Cortex of kidney (tissue), 1 donor: ENCODE data around the gene ATL2.
"Not testable (repeated sequence)": the region's sequence is repeated elsewhere in the genome, so short reads cannot be mapped to it uniquely, and the experiment has no call there.

Source experiments
- DNase-seq: peaks from one replicate; lab custom pipeline; 2025; lab: John Stamatoyannopoulos, UW

The ATL2 gene

DNA sequence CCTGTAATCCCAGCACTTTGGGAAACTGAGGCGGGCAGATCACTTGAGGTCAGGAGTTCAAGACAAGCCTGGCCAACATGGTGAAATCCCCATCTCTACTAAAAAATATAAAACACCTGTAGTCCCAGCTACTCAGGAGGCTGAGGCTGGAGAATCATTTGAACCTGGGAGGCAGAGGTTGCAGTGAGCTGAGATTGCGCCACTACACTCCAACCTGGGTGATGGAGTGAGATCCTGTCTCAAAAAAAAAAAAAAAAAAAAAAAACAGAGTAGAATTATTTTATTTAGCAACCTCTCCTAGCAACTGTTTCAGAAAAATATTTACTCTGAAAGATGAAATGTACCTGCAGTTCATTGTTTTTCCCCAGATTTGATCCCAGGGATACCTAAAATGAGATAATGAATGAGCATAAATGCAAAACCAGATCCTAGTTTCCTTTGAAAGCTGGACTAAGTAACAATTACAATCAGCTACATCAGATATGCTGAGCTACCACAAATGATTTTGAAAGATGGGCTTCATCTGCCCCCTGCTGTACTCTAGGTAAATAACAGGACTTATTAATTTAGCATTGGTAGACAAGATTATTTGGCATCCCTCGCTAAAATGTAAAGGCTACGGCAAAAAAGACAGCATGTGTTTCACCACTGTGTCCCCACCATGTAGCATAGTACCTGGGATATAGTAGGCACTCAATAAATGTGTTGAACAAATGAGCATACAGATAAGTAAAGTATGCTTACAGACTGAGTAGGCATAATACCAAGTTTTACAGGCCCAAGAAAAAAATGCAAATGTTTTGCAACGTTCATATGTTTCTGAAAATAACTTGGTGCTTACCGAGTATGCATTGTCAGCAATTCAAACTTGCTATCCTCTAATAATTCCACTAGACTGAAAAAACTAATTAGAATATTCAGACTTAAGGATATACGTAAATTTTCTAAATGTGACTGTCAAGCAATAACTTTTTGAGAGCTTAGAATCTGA is 102.5 kb downstream of the ATL2 start:
- no peak for DNase-seq

DNA sequence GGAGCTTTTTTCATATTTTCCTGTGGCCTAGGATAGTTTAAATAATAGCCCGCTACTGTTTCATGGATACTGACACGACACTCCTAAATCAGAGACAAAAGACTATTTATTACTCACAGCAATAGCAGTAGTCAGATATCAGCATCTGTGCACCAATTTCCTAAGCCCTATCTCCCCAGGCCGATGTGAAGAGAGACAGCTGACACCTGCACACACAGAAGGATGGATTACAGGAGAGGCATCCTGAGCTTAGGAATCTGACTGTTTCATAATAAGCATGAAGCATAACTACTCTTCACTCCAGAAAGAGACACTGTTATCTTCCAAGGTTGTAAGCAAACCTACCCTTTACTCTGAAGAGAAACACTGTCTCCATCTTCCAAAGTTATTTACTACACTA is 105.4 kb downstream of the ATL2 start:
- no peak for DNase-seq

DNA sequence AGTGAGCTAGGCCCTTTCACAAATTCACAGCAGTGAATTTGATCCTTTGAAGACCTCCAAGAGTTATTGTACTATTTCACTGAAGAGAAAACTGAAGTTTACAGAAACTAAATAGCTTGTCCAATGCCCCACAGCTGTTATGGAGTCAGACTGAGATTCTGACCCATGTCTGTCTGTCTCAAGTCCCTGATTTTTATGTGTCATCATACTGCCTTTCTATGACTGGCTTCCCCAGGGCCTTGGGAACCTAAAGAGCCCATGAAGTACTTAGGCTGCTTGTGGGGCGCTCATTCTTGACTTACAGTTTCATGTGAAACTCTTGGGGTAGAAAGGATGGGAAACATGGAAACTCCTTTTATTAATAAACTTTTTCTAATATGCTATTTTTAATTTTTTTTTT is 107.7 kb downstream of the ATL2 start:
- no peak for DNase-seq

DNA sequence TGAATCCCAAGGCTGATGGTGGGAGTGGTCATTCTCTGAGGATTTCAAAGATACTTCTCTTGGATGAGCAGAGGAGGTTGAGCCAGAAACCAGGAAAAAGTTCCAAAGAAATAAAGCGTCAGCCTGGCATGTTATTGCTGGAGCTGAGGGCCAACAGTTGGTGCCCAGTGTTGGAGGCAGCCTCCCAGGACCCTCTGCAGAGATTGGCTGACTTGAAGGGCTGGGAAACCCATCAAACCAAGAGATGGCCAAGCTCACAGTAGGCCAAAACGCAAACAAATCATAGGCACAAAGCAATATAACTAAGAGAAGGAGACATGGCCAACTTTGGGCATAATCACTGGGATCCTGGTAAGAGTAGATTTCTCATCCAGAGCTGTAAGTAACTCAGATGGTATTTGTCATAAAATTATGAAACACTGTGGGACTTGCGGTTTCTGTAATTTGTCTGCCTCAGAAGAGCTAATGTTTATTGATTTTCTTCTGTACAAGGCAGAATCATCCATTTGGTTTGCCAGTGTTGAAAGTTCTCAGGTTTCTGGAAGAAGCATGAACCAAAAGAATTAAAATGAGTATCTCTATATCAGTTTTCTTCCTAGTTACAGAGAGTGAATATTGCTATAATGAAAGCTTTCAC is 108.3 kb downstream of the ATL2 start:
- DNase-seq = no peak

DNA sequence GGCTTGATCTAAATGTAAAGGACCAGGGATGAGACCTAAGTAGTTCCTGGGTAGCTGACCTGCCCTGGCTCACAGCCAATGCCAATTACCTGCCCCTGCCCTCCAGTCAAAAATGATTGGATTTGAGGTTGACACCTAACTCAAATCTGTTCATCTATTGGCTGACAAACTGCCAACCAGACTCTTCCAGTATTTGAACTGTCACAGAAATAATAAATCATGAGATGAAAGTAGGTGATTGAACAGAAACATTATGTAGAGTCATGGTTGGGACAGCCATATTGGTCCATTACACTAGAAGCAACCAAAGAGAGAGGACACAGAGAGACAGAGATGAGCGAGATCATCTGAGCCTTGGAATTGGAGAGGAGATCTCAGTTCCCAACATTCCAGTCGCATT is 109.1 kb downstream of the ATL2 start:
- DNase-seq = no peak

DNA sequence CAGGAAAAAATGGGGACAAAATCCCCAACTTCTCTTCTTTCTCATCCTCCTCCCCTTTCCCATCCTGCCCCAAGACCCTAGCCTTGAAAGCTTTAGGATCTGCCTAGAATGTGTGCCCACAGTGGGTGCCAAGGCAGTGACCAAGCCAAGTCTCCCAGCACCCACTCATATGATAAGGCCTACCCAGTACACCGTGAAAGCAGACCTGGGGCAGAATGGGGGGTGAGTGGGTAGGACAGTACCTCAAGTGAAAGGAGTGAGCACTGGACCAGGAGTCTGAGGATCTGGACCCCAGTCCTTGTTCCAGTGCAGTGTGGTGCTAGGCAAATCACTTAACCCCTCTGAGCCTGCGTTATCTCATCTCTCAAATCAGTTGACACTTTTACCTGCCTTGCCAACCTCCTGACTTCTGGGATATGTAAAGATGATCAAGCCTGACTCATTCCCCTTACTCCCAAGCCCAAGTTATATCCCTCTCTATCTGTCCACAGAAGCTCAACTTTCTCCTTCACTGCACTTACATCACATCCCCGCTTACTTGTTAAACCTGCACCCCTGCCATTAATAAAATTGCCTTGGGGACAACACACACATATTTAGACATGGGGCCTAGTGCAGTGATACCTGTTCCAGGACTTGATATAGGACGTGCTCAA is 109.7 kb downstream of the ATL2 start:
- no peak for DNase-seq

DNA sequence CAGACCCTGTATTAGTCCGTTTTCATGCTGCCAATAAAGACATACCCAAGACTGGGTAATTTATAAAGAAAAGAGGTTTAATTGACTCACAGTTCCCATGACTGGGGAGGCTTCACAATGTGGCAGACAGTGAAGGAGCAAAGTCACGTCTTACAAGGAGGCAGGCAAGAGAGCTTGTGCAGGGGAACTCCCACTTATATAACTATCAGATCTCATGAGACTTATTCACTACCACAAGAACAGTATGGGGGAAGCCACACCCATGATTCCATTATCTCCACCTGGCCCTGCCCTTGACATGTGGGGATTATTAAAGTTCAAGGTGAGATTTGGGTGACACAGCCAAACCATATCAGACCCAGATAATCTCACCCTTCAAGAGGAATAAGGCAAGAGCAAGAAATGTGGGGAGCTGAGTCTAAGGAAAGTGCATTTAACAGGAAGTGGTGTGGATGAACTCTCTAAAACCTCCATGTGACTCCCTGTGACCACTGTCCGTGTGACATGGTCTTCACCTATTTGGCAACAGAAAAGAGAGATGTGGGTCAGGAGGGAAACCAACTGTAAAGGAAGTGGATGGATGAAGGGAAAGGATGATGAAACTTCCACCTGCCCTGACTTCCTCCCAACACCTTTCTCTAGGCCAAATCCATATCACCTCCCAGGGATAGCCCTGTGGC is 110.6 kb downstream of the ATL2 start:
- DNase-seq = no peak

DNA sequence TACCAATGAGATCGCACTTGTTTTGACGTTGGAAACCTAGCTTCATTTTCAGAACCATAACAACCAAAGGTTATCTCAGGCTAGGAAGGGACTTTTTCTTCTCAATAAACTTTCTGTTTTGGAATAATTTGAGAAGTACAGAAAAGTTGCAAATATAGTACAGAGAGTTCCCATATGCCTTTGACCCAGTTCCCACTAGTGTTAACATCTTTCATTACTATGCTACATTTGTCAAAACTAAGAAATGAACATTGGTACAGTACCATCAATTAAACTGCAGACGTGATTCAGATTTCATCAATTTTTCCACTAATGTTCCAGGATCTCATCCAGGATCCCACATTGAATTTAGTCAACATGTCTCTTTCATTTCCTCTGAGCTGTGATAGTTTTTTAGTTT is 111.6 kb downstream of the ATL2 start:
- no peak for DNase-seq

DNA sequence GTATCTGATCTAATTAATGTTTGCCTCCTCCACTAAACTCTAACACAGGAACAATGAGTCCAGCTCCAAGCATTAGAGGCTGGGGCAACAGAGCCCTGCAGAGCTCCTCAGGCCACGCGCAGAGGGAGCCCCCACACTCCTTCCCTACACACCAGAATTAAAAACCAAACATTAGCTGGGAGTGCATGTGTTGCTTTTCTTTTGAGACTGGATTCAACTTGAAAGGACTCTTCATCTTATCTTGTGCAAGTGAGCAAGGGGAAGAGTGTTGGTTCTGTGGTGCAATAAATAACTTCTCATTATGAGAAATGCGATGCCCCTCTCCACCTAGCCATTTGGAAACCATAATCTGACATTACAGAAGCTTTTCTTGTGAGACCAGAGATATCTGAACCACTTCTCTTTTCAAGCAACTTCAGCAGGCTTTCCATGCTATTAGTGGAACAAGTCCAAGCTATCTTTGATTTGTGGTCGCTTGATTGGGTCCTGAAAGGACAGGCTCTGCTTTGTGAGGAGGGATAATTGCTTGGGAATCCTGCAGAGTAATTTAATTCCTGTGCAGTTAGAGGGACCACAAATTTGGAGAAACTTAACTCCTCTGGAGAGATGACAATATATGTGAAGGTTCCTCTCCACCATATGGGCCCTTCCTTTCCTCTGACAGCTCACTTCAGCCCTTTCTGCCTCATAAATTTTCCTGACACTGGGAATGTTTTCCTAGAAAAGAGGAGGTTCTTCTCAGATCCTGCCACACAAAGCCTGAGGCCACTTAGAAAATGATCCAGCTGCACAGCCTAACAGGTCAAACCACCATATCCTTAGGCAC is 112.5 kb downstream of the ATL2 start:
- no peak for DNase-seq

DNA sequence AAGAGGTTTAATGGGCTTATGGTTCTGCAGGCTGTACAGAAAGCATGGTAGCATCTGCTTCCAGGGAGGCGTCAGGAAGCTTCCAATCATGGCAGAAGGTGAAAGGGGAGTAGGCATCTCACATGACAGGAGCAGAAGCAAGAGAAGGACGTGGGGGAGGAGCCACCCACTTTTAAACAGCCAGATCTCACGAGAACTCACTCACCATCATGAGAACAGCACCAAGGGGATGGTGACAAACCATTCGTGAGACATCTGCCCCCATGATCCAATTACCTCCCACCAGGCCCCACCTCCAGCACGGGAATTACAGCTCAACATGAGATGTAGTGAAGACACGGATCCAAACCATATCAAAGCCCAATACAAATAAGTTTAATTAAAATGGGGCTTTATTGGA is 113.8 kb downstream of the ATL2 start:
- DNase-seq = no peak

DNA sequence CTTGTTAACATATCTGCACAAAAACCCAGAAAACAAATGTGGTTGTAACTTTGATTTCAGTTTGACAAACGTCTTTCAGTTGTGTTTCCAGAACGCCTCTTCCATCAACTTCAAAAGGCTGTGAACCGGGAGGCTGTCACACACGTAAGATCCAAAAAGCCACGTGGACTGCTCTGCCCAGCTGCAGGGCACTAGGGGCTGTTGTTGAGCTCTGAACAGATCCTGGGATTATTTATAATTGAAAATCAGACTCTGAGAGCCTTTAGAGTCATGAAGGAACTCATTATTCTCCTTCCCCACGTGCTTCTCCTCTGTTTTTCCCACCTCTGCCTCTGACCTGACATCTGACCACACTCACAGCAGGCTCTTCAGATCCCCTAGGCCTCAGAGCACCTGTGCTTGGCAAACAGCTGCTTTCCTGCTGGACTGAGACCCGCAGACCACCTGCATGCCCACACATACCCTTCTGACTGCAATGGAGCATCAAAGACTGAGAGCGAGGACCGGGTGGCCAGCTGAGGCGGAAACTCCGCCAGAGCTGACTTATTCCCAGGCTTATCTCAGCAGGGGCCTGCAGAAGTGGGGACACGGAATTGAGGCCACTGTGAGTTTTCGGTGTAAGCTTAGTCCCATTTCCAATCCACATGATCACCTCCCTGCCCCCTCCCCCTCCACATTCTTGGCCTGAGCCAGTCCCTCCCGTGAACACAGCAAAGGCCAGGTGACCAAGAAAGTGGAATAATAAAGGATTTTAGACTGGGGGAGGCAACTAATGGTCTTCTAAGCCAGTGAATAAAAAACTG is 114.8 kb downstream of the ATL2 start:
- no peak for DNase-seq

DNA sequence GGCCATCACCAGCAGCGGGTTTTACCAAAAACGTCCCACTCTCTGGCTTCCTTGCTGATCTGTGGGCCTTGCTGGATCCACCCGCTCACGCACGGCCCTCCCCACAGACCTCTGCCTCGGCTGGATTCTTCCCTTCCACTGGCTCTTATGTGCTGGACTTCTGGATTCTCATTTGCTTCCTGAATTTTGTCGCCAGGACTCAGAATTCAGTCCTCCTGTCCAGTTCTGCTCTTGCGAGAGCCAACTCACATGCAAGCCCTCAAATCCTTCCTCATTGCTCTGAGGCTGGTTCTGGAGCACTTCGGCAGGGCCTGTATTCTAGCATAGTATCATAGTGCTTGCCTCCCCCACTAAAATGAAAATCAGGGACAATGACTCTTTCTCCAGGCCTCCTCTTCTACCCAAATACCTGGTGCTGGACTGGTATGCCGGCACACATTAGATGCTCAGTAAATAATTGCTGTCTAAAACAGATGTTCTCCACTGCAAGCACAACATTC is 115.5 kb downstream of the ATL2 start:
- DNase-seq = no peak

DNA sequence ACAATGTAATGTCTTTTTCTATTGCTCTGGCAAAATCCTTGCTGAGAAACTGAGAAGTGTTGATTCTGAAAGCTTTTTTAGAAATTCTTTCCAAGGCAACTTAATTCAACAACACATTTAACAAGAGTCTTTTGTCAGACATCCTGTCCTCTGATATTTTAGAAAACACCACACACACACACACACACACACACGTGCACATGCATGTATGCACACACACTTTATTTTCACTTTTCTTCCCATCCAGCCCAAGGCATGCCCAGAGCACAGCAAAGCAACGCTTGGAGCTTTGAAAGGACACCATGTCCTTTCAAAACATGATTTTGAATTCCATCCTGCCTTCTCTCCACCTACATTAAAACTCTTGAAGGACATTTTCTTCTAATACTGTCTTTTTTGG is 116.1 kb downstream of the ATL2 start:
- no peak for DNase-seq

DNA sequence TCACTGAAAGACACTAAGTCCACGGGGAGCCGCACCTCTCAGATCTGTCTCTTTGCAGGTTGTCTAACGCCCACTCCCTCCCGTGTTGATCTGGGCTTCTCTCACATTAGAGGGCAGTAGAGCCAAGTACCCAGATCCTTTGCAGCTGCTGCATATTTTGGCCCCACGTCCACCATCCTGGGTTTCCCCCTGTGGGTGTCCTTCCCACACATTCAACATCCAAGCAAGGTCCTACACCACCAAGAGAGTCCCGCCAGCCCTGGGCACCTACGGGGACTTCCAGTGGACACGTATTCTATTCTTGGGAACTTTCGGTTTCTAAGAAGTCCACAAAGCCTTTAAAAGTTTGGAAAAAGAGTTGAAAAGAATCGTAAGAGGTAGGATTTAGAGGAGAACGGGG is 116.6 kb downstream of the ATL2 start:
- no peak for DNase-seq

DNA sequence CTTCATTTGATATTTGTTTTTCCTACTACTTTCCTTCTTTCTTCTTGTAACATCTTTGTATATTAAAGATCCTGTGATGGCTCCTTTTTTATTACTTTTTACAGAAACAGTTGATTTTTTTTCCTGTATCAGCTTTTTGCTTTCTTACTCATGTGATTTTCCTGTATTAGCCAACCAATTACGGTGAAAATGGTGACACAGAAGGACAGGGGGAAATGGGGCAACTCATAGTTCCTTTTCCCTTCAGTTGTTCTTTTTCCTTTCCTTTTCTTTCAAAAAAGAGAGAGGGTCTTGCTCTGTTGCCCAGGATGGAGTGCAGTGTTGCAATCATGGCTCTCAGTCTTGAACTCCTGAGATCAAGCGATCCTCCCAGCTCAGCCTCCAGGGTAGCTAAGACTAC is 117.8 kb downstream of the ATL2 start:
- DNase-seq = no peak

DNA sequence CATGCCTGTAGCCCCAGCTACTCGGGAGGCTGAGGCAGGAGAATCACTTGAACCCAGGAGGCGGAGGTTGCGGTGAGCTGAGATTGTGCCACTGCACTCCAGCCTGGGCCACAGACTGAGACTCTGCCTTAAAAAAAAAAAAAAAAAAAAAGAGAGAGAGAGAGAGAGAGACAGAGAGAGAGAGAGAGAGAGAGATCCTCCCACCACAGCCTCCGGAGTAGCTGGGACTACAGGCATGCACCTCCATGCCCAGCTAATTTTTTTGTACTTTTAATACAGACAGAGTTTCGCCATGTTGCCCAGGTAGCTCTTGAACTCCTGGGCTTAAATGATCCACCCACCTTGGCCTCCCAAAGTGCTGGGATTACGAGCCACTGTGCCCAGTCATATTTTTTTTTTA is 119.4 kb downstream of the ATL2 start:
- not testable (repeated sequence) for DNase-seq

DNA sequence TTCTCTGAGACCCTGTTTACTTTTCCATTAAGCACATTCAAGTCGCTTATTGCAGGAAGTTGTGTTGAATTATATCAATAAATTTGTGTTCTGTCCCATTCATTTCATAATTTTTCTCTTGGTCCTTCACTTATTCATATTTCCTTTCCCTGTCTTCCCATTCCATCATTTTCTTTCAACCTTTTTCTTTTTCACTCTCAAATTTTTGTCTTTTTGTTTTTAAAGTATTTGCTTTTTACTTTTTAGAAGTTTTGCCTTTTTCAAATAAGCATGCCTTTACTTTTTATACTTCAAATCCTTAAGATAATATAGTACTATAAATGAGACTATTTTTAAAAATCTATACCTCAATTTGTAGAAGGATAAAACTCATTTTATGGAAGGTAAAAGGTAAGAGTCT is 120.5 kb downstream of the ATL2 start:
- no peak for DNase-seq

DNA sequence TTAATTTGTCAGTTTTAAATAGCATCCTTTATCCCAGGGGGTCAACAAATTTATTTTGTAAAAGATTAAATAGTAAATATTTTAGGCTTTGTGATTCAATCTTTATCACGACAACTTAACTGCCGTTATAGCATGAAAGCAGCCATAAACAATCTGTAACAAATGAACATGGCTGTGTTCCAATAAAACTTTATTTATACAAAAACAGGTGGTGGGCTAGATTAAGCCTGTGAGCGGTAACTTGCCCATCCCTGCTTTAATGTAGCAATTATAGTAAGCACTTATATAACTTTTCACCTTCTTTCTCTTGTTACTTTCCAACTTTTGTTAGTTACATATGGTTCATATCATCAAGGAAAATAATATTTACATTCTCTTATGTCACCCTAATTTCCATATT is 121.9 kb downstream of the ATL2 start:
- DNase-seq = no peak

DNA sequence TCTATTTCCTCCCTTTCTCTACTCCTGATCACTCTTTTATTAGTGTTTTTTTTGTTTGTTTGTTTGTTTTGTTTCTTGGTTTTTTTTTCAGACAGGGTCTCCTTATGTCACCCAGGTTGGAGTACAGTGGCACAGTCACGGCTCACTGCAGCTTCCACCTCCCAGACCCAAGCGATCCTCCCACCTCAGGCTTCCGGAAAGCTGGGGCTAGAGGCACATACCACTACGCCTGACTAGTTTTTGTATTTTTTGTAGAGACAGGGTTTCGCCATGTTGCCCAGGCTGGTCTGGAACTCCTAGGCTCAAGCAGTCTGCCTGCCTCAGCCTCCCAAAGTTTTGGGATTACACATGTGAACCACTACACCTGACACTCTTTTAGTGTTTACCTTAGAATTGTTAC is 122.3 kb downstream of the ATL2 start:
- no peak for DNase-seq

DNA sequence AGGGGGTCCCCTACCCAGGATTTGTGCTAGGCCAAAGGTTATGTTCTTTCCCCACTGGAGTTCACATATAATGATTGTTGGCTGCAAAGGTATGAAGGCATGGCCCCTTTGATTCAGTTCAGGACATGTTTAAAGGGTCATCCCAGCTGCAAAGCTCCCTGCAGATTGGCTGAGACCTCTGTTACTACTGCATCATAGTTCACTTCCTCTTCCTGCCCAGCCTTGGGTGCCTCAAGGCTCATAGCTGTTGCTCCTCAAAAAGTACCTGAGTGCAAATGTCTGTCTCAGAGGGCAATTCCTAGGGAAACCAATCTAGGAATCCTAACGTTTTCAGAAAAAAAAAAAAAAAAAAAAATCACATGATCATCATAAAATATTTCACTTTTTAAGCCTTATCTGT is 125.1 kb downstream of the ATL2 start:
- DNase-seq = no peak
